Measurements from ENCODE around the gene LEMD1.

GRCh38 chr1:205391386-205391785 lies 30.5 kb downstream of the LEMD1 start:
- no peak for TF ChIP-seq POLR2AphosphoS5 (IDR thresholded peaks at IDR 0.05; ENCODE audit: low read depth, low read length)
- no peak for TF ChIP-seq TAF1 (IDR thresholded peaks at IDR 0.05; ENCODE audit: borderline replicate concordance, insufficient read depth, low read length)
- no peak for TF ChIP-seq SIN3A (IDR thresholded peaks at IDR 0.05; ENCODE audit: borderline replicate concordance, insufficient read depth, low read length)
- no peak for TF ChIP-seq REST (IDR thresholded peaks at IDR 0.05; ENCODE audit: insufficient read depth in 1 of 2, low read depth in 2 of 2, low read length in 2 of 2)
